ENCODE data around the gene KDM5C.
A peak's percentile ranks its signal among the peaks of the same experiment; 100 is the strongest.

The KDM5C gene

DNA sequence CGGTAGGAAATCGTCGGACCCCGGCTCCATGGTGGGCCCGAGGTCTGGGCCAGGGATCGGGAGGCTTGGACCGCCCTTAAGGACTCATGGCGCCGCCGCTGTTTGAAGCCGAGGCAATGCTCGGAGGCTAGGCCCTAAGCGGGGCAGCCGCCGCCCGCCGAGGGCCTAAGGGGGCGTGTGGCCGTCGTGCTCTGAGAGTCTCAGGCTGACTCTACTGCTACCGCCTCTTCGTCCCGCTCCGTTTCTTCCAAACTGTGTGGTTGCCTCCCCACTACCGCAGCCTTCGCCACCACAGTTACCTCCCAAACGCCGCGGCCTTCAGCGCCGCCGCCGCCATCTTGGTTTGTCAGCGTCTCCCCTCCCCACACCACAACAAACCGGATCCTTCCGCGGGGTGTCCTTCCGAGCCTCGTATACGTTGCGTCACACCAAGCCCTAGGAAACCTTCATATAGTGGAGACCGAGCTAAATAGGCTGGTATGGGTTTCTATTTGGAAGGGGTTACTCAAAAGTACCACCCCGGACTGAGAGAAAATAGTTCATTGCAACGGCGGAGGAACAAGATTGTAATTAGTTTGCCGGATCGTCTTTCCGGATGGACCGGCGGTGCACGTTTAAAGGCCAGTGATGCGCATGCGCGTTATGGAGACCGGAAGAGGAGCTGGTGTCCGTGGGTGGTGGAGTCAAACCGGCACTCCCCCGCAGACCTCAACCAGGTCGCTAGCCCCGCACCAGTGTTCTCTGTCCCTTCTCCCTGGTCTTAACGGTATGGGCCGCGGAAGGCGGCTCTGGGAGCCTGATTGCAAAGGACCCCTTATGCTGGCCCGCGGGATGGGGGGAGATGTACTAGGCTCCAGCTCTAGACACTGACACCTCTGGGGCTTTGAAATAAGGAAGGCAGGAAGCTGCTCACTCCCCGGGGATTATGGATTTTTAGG is at the start of gene KDM5C:
Gene KDM5C (minus strand): TSS at position 348 of the 938 bp plus-strand sequence. CDS start 318 bp downstream, at position 30.
- FAIRE-seq = peak; percentile 47

DNA sequence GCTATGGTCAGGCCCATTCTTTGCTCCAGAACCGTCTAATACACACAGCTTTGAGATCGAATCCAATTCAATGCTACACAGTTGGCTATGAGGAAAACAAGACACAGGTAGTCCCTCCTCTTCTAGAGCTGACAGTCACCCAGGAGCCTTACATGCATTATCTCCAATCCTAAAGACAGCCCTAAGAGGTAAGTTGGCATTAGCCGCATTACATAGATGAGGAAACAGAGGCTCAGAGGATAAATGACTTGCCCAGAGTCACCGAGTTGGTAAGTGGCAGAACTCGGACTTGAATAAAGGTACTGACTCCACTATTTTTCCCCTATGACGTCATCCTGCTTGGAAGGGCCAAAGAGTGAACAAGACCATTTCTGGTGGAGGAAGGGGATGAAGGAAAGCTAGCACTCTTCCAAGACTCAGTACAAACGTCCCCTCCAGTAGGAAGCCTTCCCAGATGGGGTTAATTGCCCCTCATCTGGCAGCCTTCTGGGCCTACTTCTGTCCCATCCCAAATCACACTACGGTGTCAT is 47.9 kb upstream of the KDM5C start:
- FAIRE-seq = no peak

GRCh38 chrX:53269536-53270107 is 44.6 kb upstream of the KDM5C start:
- no peak for FAIRE-seq

DNA sequence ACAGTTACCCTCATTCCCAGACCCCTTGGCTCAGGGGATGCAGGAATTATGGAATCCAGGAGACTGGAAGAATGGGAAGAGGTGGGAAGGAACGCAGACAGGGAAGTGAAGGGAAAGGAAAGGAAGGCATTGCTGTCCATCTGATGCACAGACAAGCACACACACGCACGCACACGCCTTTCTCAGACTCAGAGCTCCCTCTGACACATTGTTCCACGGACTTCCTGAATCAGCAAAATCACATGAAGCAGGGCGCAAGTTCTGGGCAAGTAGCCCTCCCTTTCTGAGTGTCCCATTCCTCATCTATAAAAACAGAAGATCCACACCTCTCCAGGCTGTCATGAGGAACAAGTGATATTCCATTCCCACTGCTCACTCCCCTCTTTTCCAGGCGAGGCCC is 43.2 kb upstream of the KDM5C start:
- no peak for FAIRE-seq

- no peak for FAIRE-seq
Observed at GRCh38 chrX:53266914-53267313, 41.9 kb upstream of the KDM5C start.

DNA sequence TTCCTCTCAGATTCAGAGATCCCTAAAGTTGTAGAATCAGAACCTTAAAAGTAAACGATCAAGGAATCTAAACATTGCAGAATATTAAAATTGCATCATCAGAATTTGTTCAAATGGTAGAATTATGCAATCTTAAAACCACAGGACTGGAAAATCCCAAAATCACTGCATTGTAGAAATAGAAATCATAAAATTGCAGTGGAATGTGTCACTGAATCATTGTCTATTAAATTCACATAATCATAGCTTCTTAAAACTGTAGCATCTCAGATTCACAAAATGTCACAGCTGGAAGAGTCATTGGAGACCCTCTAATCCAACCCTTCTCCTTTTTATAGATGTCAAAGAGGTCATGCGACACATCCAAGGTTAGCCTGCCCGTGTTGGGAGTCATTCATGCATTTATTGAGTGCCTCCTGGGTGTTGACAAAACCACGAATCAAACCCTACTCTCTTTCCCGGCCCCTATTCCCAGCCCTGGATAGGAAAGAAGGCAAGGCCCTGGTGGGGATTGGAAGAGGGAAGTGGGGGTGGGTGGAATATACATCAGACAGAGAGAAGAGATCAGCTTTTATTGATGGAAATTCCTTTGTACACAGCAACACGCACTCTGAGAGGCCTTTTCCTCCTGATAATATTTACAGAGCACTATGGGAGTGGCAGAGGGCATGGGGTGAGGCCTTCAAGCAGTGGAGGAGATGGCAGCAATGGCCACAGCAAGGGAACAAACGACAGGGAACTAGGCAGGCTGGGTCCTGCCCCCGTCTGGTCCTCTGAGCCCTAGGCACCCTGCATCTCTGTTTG is 41.0 kb upstream of the KDM5C start:
- FAIRE-seq = no peak

DNA sequence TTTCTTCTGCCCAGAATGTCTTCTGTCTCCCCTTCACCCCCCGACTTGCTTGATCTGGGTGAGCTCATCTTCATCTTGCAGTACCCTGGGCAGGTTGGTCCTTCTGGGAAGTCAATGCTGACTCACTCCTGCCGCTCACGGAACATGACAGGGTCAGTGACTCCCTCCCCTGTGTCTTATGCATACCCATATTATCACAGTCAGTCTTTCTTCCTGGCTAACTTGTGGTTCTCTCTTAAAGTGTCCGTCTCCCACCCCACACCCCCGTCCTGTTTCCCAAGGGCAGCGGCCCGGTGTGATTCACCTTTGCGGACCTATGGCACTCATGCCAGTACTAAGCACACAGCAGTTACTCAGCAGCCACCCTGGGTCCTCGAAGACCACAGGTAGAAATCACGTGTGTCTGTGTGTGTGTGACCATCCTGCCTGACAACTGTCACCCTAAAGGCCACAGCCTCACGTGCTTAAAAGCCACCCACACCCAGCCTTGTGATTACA is 38.6 kb upstream of the KDM5C start:
- no peak for FAIRE-seq

- FAIRE-seq = no peak
Observed at GRCh38 chrX:53262918-53263394, 37.9 kb upstream of the KDM5C start.

DNA sequence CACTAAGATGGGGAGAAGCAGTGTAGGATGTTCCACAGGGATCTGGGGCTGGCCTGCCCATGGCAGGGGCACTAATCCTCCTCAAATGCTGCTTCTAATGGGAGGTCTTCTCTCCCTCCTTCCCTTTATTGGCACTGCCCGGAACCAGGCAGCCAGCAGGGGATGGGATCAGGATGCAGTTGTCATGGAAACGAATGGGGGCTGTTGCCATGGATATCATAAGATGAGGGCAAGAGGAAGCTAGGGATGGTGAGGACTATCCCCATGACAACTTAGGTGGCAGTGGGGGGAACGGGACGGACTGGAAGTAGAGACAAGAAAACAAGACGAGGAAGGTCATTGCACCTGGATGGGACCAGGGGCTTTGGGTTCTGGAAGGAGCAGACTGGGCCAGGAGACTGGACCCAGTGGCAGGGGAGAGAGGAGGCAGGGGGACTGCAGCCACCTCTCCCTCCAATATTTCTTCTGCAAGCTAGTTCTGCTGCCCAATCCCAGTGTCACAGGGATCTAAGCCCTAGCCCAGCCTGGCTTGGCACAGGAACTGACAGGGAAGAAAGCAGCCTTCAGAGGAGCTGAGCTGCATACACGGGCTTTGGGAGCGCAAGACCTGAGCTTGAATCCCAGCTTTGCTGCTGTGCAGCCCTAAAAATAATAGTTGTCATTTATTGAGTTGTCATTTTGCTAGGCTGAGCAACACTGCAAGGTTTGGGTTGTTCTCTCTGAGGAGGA is 37.3 kb upstream of the KDM5C start:
- FAIRE-seq = no peak

DNA sequence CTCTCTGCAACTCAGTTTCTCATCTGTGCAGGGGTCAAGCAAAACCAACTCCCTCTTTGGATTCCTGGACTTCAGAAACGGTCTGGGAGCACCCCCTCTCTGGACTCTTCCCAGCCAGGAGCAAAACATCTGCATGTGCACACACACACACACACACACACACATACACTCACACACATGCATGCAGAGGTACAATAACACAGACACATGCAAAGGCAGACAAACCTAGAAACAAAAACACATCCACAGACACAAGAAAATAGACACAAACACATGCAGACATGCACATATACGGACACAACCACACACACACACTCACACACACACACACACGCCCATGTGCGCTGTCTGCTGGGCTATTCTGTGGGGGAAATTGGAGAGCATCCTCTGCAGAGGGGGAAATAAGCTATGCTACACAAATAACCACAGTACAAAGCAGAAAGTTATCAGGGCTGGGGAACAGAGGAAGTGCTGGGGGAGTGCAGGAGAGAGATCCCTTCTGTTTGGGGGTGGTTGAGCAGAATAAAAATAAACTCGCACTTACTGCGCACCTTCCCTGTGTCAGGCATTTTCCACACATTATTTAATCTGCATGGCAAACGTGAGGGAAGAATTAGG is 36.5 kb upstream of the KDM5C start:
- no peak for FAIRE-seq

- FAIRE-seq = no peak
Observed at GRCh38 chrX:53260836-53261235, 35.8 kb upstream of the KDM5C start.

DNA sequence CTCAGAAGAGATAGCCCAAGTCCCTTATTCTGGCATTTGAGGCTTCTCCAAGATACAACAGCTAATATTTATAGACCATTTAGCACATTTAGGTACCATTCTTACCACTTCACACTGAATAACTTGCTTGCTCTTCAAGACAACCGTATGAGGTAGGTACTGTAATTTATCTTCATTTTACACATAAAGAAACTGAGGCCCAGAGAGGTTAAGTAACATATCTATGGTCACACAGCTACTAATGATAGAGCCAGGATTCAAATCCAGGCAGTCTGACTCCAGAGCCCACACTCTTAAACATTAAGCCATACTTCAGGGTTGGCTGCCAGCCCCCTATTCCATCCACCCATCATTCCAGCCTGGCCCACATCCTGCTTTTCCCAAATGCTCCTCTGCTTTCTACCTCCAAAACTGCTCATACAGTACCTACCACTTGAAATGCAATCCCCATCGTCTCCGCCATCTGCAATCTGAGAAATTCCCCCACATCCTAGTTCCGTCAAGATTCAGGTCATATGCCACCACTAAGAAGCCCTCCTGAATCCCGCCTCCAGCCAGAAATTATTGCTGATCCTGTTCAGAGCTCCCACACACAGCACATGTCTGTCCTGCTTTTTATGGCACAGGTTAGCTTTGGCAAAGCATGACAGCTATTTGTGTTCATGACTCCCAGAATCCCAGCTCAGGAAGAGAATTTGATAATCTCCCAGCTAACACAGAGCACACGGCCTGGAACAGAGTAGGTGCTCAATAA is 32.8 kb upstream of the KDM5C start:
- FAIRE-seq = no peak

GRCh38 chrX:53257166-53257565 is 32.2 kb upstream of the KDM5C start:
- no peak for FAIRE-seq

GRCh38 chrX:53256446-53257041 is 31.5 kb upstream of the KDM5C start:
- FAIRE-seq = no peak

- FAIRE-seq = no peak
Observed at GRCh38 chrX:53255738-53256191, 30.8 kb upstream of the KDM5C start.

GRCh38 chrX:53254570-53255461 is 29.8 kb upstream of the KDM5C start:
- no peak for FAIRE-seq

GRCh38 chrX:53253293-53254020 is 28.4 kb upstream of the KDM5C start:
- no peak for FAIRE-seq

DNA sequence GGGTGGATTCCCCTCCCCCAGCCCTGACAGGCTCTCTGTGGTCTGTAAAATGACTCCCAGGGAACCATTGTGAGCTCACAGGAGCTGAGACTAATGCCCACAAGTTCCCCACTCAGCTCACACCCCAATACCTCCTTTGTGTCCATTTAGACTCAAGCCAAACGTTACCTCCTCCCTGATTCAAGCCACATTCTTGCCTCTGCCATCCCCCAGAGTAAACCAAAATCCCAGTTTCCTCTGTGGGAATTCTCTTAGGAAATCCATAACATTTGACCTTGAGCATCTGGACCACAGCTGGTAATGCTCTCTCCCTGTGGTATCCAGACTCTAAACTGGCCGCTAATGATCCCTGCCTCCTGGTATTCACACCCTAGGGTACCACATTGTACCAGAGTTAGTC is 26.3 kb upstream of the KDM5C start:
- FAIRE-seq = no peak

Measured in colon (tissue), 2 donors.